G401 (cell line): ENCODE measurements around the gene SLC25A42. TPM values are rescaled to one million over a fixed set of nuclear protein-coding genes. Genes with fewer than 3 reads are reported as not detected.
"Not testable (repeated sequence)": the region's sequence is repeated elsewhere in the genome, so short reads cannot be mapped to it uniquely, and the experiment has no call there.

ENCODE experiments used
- DNase-seq: peaks from one replicate; pipeline ENCODE4 v3.0.0-alpha.2; 2015; ENCODE audit warnings: low spot score
- in situ Hi-C: cut with HindIII; loops from 2 replicates; pipeline ENCODE4 v1.10.0; 2016; ENCODE audit warnings: low sequenced_read_pairs, mixed read lengths
- total RNA-seq: library from RNA; depleted of rRNA; stranded (reverse); fragments of >200 nt; shearing (Covaris generic); gene quantifications from 2 replicates; pipeline ENCODE4 v1.2.3, GENCODE V29; 2014; rRNA removed

SLC25A42 gene
- total RNA-seq, 1 experiment from 2014 or later, result 3.0 TPM

DNA sequence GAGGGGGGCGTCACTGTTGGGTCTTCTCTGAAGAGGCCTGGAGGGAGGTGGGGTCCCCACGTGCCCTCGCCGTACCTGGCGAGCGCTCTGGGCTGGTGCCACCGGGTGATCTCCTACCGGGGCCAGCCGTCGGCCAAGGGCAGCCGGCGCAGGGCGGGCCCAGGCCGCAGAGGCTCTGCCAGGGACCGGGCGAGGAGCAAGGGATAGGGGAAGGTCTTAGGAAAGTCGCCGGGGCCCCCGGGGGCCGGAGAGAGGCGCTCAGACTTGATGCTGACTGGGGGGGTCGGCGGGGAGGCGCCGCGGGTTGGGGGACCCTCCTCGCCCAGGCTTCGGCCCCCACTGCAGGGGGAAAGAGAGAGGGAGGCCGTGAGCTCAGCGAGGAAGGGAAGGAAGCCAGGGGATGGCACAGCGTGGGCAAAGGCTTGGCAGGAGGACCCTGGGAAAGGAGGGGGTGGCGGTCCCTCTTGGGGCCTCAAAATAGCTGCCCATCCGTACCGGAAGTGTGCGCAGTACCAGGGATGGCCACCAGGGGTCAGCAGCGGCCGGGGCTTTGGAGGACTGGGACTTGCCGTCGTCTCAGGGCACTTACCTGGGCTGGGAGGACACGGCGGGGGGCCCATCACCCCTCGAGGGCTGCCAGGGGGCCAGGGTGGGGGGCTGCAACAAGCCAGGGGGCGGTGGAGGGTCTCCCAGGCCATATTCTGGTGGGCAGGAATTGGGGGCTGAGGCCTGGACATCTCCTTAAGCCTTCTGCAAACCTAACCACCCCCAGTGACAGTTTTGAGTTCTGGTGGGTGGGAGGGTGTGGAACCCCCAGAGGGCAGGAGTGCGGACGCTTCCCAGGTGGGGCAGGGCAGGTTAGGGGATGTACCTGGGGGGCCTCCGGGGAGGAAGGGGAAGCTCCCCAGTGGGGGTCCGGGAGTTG, 82.2 kb downstream of the SLC25A42 start:
- in situ Hi-C loops, result loop anchor here (10.0 kb wide), 1 partner anchor 91 kb away; no protein-coding TSS in a partner anchor
- DNase-seq, result peak; percentile 53

DNA sequence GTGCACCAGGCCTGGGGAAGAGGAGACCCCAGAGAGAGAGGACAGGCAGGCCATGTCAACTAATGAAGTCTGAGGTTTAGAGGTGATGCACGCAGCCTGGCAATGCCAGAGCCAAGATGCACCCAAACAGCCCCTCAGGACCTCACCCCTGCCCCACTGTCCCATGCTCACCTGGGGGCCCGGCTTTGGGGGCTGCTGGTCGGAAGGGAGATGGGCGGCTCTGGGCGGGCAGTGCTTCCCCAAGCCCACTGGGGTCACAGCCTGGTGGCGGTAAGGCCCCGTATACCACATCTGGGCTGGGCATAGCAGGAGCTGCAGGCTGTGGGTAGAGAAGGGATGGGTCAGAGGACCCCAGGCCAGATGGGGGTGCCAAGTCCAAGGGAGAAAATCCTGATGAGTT, 83.1 kb downstream of the SLC25A42 start:
- no peak for DNase-seq
- in situ Hi-C loops, result loop anchor here (10.0 kb wide), 1 partner anchor 92 kb away; no protein-coding TSS in a partner anchor

DNA sequence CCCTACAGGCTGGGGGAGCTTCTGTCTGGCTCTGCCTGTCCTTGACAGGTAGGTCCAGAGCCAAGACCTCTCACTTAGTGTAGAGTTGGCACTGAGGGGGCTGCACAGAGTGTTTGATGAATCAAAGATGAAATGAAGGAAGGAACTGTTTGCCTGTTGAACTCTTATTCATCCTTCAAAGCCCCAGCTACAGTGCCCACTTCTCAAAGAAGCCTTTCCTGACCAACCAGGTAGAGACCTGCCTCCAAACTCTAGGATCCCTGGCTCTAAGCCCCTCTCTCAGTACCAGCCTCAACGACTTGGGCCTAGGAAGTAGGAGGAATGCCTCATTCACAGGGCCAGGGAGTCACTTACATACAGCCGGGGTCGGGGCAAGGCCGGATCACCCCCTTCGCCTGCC, 83.5 kb downstream of the SLC25A42 start:
- DNase-seq, result no peak
- in situ Hi-C loops, result loop anchor here (10.0 kb wide), 1 partner anchor 93 kb away; no protein-coding TSS in a partner anchor

DNA sequence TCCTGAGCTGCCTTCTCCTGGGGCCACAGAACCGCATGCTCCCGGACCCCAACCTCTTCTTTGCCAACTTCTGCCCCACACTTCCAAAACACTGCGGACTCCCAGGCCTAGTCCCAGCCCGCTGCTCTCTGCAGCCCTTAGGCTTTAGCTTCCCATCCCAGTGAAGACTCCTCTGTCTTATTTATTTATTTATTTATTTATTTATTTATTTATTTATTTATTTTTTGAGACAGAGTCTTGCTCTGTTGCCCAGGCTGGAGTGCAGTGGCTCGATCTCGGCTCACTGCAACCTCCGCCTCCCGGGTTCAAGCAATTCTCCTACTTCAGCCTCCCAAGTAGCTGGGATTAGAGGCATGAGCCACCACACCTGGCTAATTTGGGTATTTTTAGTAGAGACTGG, 84.7 kb downstream of the SLC25A42 start:
- in situ Hi-C loops, result loop anchor here (10.0 kb wide), 1 partner anchor 94 kb away; no protein-coding TSS in a partner anchor

DNA sequence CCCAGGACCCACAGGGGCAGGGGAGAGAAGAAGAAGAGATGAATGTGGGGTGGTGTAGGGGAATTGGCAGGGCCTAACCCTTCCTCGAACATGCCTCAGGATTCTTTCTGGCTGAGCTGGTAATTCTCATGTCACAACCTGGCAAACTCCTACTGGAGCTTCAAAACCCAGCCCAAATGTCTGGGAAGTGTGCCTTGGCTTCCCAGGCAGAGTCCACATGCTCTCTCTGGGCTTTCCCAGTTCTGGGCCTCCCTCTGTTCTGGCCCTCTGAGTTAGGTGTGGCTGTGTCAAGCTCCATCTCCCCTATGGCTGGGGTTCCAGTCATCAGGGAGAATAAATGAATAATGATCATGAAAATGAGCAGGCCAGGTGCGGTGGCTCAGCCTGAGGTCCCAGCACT, 85.6 kb downstream of the SLC25A42 start:
- in situ Hi-C loops, result loop anchor here (10.0 kb wide), 1 partner anchor 95 kb away; no protein-coding TSS in a partner anchor
- no peak for DNase-seq

More for the DNA sequence above, 84.7 kb downstream of the SLC25A42 start:
- not testable (repeated sequence) for DNase-seq

DNA sequence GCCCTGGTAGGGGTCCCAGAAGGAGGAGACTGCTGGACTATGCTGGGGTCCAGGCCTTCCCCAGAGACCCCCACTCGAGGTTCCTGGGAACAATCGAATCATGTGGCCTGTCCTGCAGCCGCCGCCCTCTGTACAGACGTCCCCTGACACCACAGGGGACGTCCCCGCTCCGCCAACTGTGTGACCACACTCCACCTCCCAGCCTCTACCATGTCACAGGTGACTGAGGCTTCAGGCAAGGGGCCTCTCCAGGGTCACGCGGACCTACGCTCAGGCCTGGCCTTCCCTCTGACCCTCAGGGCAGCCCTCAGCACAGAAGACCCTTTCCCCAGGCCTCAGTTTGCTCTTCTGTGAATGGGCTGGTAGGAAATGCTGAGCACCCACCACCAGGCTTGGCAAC, 87.6 kb downstream of the SLC25A42 start:
- no peak for DNase-seq
- in situ Hi-C loops, result no loop called here

DNA sequence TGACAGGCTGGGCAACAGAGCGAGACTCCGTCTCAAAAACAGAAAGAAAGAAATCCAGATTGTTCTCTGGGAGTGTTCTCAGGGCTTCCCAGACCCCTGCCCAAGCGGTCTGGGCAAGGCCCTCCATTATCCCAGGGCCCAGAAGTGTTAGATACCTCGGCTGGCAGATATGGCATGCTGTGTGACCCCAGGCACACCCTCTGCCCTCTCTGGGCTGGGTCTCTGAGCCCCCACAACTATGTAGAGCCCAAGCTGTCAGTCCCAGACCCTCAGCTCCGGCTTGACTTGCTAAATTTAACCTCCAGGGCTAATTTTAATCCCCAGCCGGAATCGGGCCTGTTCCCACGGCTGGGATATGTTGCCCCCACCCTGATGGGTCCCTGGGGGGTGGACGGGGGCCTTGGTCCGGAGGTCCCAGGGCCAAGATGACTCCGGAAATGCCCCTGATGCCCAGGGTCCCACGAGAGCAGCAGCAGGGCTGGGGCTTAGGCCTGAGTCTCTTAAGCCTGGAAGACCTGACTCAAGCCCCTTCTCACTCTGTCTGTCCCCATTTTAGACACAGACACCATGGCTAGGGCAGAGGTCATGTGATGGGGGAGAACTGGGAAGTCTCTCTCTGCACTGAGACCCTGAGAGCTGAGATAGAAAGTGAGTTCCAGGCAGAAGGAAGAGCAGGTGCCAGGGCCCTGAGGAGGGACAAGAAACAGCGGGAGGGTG, 89.0 kb downstream of the SLC25A42 start:
- in situ Hi-C loops, result no loop called here

DNA sequence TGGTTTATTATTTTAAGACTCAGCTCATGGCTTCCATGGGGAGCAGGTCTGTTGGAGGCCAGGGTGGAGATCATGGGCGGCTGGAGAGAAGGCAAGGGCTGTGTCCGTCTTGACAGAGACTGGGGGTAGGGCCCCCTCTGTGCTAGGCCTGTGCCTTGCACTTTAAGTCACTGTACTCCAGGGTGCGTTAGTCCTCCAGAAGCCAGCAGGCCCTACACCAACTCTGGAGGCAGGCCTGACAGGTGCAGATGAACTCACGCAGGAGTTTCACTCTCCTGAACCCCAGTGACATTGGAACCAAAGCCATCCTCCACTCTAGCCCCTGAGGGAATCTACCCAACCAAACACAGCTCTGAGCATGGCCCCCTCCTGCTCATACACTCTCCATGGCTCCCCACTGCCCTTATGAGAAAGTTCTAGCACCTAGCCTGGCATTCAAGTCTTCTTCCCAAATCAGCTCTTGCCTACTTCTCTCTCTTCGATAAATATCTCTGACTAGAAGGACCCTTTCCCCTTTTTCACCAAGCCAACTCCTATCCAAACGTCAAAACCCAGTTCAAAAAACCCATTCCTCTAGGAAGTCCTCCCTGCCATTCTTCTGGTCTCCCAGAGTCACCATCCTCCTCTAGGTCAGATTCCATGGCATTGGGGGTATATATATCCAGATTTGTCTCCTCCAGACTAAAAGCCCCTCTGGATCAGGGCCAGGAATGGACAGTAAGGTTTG, 91.1 kb downstream of the SLC25A42 start:
- DNase-seq, result no peak
- in situ Hi-C loops, result no loop called here

More for the DNA sequence above, 89.0 kb downstream of the SLC25A42 start:
- DNase-seq, result no peak

DNA sequence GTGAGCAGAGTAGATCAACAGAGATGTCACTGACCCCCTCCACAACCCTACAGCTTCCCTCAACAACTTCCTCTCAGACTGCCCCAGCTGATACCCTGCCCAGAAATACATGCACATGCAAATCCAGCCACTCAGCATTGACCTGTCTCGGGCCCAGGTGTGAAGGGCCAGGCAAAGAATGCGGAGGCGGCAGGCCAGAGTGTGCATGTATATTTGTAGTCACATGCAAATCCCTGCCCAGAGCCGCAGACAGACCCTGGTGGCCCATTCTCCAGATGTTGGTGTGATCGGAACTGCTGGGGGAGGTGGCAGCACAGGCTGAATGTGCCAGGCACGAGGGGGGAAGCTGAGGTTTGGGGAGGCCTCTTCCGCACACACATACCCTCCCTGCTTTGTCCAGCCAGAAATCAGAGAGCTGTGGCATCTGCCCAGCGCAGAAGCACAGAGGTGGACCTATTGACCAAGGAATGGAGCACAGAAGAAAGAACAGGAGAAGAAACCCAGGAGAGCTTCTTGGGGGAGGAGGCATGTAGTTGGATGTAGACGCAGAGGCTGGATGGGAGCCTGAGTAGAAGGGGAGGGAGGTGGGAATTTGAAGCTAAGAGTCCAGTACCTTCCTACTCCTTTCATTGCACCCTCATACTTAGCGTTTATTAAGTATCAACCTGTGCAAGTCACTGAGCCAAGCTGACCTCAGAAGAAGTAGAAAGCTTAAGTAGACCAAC, 91.9 kb downstream of the SLC25A42 start:
- DNase-seq, result no peak
- in situ Hi-C loops, result no loop called here

DNA sequence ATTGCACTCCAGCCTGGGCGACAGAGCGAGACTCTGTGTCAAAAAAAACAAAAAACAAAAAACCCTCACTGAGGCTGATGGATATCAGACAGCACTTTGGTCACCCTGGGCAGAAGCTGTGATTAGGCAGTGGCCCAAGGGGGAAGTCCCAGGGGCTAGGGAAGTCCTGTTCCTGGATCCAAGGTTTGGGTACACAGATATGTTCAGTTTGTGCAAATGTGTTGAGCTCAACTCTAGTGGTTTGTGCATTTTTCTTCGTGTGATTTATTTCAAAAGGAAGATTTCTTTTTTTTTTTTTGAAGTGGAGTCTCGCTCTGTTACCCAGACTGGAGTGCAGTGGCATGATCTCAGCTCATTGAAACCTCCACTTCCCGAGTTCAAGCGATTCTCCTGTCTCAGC, 94.0 kb downstream of the SLC25A42 start:
- in situ Hi-C loops, result no loop called here
- no peak for DNase-seq

DNA sequence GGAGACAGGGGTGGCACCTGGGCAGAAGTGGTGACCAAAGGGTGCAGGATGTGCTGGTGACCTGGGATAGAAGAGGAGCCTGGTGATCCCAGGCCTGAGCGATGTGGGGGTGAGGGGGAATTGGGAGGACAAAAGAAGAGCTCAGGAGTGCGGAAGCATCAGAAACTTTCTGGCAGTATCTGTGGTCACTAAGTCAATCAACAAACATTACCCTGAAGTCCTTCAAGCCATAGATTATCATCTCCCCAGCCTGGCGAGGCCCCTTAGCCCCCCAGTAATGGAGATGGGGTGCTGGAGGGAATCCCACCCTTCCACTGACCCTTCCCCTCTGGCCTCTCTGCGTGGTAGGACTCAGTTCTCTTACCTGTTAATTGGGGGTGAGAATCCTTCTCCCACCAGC, 95.7 kb downstream of the SLC25A42 start:
- in situ Hi-C loops, result no loop called here

DNA sequence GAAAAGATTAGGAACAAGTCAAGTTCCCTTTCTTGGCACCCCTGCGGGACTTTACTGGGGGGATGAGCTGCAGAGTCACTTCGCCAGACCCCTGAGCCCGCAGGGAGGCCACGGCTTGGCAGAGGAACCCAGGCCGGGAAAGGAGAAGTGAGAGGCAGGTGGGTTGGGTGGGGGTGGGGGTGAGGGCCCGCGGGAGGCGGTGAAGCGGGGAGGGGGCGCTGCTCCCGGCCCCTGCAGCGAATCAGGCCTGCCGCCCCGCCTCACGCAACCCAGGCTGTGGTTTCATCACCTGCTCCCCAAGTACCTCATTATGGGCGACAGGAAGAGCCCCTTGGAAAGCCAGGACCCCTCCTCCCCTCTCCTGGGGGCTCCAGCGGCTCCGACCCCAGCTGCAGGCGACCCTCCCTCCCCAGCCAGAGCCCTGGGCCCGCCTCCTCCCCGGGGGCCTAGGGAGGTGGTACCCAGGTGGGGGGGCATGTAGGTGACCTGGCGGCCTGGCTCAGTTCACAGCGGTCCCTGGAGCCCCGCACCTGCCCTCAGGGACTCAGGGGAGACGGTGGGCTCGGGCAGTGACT, 96.8 kb downstream of the SLC25A42 start:
- no peak for DNase-seq
- in situ Hi-C loops, result no loop called here

More for the DNA sequence above, 95.7 kb downstream of the SLC25A42 start:
- no peak for DNase-seq

DNA sequence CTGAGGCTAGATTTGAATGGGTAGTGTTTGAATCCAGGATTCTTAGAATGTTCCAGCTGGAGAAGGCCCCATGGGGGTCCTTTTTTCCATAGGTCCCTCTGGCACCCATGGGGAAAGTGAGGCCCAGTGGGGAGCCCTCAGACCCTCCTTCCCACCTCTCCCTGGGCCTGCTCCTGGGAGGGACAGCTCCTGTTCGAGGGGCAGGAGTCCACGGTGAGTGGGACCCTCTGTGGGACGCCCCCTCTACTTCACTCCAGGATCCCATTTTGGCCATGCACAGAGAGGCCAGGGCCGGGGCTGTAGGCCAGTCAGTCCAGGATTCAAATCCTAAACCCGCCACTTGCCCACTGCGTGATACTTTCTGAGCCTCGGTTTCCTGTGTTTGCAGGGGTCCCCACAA, 98.7 kb downstream of the SLC25A42 start:
- no peak for DNase-seq
- in situ Hi-C loops, result no loop called here

Other genes with a start within 250 kb of the SLC25A42 start
- gene UPF1, start 232.0 kb upstream of the SLC25A42 start, total RNA-seq, result 104 and 111 TPM in 2 replicates
- 10.5 and 13.1 TPM in 2 replicates for gene CERS1, start 167.8 kb upstream of the SLC25A42 start, total RNA-seq
- gene COPE, start 144.6 kb upstream of the SLC25A42 start, total RNA-seq, result 410 and 516 TPM in 2 replicates
- 64.6 and 77.8 TPM in 2 replicates for gene DDX49, start 144.3 kb upstream of the SLC25A42 start, total RNA-seq
- 25.0 and 57.7 TPM in 2 replicates for gene HOMER3, start 122.8 kb upstream of the SLC25A42 start, total RNA-seq
- 37.5 and 62.9 TPM in 2 replicates for gene SUGP2, start 30.5 kb upstream of the SLC25A42 start, total RNA-seq
- gene ARMC6, start 30.4 kb upstream of the SLC25A42 start, total RNA-seq, result 86.0 and 90.0 TPM in 2 replicates
- 58.0 and 60.2 TPM in 2 replicates for gene TMEM161A, start 74.5 kb downstream of the SLC25A42 start, total RNA-seq
- 2.9 TPM in 1 of 2 replicates, not detected in the other for gene MEF2B, start 106.3 kb downstream of the SLC25A42 start, total RNA-seq
- gene BORCS8, start 128.2 kb downstream of the SLC25A42 start, total RNA-seq, result 21.4 and 30.2 TPM in 2 replicates
- 131 and 162 TPM in 2 replicates for gene RFXANK, start 128.3 kb downstream of the SLC25A42 start, total RNA-seq
- gene NR2C2AP, start 139.4 kb downstream of the SLC25A42 start, total RNA-seq, result 19.1 and 22.2 TPM in 2 replicates
- gene NCAN, start 148.0 kb downstream of the SLC25A42 start, total RNA-seq, result 0.37 TPM in 1 of 2 replicates, not detected in the other
- 2.2 TPM in 1 of 2 replicates, not detected in the other for gene TM6SF2, start 209.3 kb downstream of the SLC25A42 start, total RNA-seq